GM18505 (cell line): ENCODE results near the gene MICAL3.
"Not testable (repeated sequence)": the region's sequence is repeated elsewhere in the genome, so short reads cannot be mapped to it uniquely, and the experiment has no call there.

Source experiments
- ATAC-seq: cut with Tn5 transposase; IDR thresholded peaks from one replicate; pipeline ENCODE4 v1.9.1; 2021; ENCODE audit not compliant: unreplicated experiment
- POLR2A ChIP-seq: IDR thresholded peaks from 4 replicates; pipeline ENCODE4 v1.6.1; 2011; ENCODE audit warnings: borderline replicate concordance; ENCODE audit not compliant: insufficient read depth, insufficient read length; ENCODE audit errors: extremely low read depth

Gene MICAL3

DNA sequence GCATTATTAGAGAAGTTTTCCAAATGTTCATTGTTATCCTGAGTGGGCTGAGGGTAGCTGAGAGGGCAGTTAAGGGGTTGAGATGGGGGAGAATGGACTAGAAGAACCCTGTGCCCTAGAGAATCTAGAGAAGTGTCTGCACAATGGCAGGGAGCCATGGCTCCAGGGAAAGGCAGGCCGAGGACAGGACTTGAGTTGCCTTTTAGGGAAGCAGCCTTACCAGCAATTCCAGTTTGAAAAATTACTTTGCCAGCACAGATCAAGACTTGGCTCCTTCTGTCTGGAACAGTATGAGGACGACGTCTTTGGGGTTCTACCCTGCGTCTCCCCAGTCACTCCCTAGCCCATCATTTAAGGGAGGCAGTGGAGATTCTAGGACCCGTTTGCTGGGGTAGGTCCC, 25.7 kb upstream of the MICAL3 start:
- no peak for TF ChIP-seq POLR2A
- no peak for ATAC-seq

DNA sequence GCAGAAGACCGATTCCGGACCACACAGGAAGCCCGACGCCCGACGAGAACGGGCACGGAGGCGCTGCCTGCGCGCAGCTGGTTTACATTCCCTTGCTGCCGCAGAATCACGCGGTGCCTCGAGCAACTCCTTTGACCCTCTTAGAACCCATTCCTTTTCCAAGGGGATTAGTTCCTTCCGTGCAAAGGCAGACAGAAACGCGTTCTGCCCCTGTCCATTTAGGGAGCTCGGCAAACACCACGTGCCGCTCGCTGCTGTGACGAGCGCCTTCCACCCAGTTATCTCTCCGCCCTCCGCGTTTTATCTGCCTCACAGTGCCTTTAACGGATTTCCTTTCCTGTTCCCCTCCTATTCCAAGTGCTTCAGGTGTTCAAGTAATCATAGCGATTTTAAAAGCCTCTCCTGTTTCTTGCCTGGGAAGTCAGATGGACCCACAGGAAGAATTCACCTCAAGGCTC, 24.1 kb upstream of the MICAL3 start:
- no peak for ATAC-seq
- TF ChIP-seq POLR2A = no peak

DNA sequence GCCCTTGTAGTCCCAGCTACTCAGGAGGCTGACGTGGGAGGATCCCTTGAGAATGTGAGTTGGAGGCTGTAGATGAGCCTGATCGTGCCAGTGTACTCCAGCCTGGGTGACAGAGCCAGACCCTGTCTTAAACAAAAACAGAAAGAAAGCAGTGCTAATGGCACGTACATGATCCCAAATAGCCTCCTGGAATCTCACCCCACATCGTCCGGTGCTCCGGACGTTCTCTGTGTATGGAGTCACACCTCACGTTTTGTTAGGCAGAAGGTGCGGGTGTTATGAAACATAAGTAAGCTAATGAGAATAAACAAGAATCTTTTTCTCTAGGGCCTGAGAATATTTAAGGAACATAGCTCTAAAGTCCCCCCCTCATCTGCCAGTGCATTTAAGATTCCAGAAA, 23.7 kb upstream of the MICAL3 start:
- TF ChIP-seq POLR2A = no peak
- ATAC-seq = no peak

DNA sequence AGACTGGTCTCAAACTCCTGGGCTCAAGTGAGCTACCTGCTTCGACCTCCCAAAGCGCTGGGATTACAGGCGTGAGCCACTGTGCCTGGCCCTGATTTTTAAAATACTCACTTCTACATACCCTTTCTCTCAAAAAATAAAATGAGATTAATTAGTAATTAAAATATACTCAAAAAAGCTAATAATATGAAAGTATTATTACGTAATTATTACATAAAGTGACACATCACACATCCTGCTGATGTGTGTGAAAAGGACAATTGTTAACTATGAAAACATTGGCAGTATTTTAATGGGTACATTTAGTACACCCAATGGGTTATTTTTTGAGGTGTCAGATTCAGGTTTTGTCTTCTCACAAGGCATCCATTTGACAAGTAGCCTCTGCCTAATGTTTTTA, 21.4 kb upstream of the MICAL3 start:
- no peak for TF ChIP-seq POLR2A
- no peak for ATAC-seq

DNA sequence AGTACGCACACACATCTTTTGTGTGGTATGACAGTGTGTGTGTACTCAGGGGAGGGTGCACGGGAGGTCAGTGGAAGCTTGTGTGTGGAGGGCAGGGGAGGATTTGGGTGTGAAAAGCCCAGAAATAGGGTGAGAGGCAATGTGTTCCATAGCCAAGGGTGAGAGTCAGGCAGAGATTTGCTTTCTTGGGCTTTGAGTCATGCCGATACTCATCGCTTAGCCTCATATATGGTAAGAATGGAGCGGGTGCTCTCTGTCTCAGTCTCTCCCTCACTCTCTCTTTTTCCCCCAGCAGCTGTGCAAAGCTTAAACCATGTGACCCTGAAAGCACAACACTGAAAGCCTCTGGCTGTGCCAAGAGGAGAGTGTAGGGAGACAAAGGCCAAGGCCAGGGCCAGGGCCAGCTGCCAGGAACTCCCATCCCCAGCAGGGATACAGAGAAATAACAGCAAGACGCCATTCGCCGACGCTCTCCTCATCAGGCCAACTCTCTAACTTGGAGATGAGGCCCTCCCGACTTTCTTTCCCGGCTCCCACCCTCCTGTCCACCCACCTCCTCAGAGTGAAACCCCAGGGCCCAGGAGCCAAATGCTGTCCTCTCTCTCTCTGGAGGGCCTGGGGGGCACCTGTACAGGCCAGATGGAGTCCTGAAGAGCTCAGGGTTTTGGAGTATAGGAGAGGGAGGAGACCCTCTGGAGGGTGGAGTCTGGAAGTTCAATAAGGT, 20.3 kb upstream of the MICAL3 start:
- TF ChIP-seq POLR2A = no peak

DNA sequence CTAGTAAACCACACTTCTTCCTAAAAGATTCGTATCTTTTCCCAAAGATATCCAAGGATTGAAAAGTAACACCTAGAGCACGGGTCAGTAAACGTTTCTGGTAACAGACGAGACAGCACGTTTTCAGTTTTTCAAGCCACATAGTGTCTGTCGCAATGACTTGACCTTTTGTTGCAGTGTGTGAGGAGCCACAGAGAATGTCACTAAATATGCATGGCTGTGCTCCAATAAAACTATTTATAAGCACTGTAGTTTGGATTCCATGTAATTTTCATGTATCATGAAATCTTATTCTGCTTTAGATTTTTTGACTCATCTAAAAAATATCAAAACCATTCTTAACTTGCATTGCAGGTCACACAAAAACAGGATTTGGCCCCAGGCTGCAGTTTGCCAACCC, 18.3 kb upstream of the MICAL3 start:
- ATAC-seq = no peak
- no peak for TF ChIP-seq POLR2A

More for the DNA sequence above, 20.3 kb upstream of the MICAL3 start:
- ATAC-seq = no peak

DNA sequence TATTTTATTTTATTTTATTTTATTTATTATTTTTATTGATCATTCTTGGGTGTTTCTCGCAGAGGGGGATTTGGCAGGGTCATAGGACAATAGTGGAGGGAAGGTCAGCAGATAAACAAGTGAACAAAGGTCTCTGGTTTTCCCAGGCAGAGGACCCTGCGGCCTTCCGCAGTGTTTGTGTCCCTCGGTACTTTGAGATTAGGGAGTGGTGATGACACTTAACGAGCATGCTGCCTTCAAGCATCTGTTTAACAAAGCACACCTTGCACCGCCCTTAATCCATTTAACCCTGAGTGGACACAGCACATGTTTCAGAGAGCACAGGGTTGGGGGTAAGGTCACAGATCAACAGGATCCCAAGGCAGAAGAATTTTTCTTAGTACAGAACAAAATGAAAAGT, 16.5 kb upstream of the MICAL3 start:
- ATAC-seq = not testable (repeated sequence)

DNA sequence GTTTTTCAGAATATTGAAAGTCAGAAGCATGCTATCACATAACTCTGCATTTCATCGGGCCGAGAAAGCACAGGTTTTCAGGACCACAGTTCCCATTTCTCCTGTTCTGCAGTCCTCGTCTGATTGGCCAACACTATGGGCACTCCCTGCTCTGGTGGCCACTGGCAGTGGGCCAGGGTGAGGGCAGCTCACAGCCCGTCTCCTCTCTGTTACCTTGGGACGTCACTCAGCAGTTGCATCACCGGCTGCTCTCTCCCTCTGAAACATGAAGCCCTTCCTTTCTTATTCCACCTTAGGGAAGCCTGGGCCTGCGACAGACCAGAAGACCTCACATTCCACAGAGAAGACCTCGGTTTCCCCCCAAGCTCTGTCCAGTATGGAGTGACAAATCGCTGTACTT, 11.4 kb upstream of the MICAL3 start:
- TF ChIP-seq POLR2A = no peak
- ATAC-seq = no peak

DNA sequence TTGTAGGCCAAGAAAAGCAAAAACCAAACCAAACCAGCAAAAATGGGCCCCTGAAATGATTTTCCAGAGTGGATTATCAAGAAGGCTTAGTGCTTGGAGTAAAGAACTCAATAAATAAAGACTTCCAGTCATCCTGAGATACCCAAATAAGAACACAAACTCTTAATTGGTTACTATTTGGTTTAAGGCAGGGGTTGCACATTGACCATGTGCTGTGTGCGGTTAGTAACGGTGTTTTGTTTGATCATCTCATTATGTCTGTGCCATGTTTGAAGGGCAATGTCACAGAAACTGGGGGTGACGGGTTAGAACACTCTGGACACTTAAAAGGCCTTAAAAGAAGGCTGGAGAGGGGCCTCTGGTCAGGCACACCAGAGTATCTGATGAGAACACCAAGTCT, 9.7 kb upstream of the MICAL3 start:
- no peak for TF ChIP-seq POLR2A
- no peak for ATAC-seq

DNA sequence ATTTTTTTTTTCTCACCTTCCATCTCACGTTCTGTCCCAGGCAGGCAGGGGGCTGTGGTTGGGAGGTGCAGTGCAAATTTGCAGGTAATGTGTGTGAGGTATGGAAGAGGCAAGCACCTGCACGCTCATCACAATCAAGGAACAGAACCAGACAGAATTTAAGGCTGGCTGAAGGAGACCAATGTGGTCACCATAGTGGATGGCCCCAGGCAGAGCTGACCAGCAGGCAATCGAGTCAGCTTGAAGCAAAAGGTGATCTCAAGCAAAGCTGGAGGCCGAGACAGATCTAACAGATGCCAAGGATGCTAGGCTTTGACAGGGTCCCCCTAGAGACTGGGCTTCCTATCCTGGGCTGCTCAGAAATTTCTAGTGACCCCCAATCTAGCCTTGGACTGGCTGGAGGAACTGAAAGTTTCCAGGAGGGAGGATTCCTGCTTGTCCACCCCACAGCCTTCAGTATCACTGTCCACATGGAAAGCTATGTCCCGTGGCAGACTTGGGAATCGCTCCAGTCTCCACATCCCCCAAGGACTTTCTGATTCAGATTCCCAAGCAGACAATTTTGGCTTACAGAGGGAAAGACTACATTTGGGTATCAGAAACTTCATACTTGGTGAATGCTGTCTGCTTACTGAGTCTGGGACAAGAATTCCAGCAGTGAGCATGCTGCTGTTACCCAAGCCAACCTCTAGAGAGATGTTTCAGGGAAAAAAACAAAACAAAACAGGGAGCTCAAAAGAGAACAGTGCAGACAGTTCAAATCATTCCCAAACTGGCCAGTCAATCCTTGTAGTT, 9.0 kb upstream of the MICAL3 start:
- ATAC-seq = no peak

DNA sequence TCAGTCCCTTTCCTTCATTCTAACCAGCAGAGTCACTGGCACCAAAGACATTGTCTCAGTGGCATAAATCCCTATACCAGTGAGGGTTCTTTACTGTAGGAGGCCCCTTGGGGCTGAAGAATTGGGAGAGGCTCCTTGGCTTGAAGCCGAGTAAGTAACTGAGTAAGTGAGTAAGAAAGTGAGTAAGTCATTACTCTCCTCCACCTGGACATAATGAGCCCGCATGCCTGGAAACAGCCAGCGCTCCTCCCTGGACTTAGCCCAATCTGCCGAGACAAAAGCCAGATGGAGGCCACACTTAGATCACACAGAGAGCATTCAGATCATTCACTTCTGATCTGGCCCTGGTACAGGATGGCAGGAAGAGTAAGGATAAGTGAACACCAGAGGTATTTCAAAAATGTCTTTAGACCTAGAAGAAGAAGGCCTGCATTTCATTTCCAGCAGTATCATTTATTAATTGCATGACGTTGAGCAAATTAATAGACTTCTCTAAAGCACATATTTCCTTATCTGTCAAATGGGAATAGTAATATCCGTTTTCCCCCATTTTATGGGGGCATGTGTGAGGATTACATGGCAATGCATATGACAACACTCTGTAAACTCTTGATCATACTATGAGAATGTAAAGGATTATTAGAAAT, 8.2 kb upstream of the MICAL3 start:
- no peak for TF ChIP-seq POLR2A
- no peak for ATAC-seq

More for the DNA sequence above, 9.0 kb upstream of the MICAL3 start:
- no peak for TF ChIP-seq POLR2A

DNA sequence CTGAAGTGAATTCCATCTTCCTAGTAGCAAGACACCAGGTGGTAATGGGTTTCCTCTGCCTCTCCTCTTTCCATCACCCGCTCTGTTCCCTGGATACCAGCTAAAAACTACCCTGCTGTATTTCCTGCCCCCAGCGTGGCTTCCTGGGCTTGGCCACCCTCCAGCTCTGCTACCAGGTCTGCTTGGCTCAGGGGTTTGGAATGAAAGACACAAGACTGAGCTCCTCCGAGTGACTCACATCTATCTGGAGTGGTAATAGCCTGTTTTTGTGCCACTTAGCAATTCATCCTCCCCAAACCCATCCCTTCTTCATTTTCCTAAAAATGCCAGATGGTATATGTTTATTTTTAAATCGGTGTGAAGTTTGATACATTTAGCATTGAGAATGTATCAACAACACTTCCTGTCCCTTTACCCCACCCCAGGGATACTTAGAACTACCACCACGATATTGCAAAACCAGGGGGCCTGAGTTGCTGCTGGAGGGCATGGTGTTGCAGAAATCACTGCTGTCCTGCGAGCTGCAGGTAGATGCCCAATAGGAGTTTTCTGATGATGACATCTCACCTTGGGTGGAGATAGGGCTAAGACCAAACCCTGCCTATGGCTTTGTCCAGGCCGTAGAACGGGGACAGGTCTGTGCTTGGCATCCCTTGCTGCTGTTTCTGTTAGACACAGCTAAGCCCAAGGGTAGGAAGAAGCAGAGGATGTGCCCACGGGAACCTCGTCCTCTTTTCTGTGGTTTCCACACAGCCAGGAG, 7.5 kb upstream of the MICAL3 start:
- TF ChIP-seq POLR2A = no peak
- ATAC-seq = no peak

DNA sequence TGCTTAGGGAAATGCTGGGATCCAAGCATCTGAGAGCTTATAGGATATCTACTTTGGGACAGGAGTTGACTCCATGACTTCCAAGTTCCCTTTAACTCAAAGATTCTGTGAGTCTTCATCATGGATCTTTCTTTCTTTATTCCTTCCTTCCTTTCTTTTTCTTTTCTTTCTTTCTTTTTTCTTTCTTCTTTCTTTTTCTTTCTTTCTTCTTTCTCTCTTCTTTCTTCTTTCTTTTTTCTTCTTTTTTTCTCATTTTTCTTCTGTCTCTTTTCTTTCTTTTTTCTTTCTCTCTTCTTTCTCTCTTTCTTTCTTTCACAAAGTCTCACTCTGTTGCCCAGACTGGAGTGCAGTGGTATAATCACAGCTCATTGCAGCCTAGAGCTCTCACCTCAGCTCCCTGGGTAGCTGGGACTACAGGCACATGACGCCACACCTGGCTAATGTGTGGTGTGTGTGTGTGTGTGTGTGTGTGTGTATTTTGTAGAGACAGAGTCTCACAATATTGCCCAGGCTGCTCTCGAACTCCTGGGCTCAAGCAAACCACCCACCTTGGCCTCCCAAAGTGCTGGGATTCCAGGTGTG, 5.4 kb upstream of the MICAL3 start:
- ATAC-seq = no peak
- TF ChIP-seq POLR2A = no peak
